HepG2 (cell line): Measurements from ENCODE around the gene LTC4S. TPM values are rescaled to one million over a fixed set of nuclear protein-coding genes. Genes with fewer than 3 reads are reported as not detected.
A peak's percentile ranks its signal among the peaks of the same experiment; 100 is the strongest.

ENCODE experiments used
- CHD2 ChIP-seq: IDR thresholded peaks from 2 replicates; pipeline ENCODE4 v1.6.1; 2011; ENCODE audit warnings: low read depth, low read length, improper control_type of control experiment
- GFI1 ChIP-seq: sonication (generic); formaldehyde crosslinking; IDR thresholded peaks from 2 replicates; pipeline ENCODE4 v1.5.0; 2020; ENCODE audit warnings: missing genetic modification reagents, mild to moderate bottlenecking, borderline replicate concordance
- HDAC1 ChIP-seq: sonication (generic); formaldehyde crosslinking; IDR thresholded peaks from 2 replicates; pipeline ENCODE4 v1.5.1; 2020; ENCODE audit warnings: mild to moderate bottlenecking, missing genetic modification reagents
- HDAC6 ChIP-seq: fragments of 200-600 bp; sonication (generic); IDR thresholded peaks from 2 replicates; pipeline ENCODE4 v1.7.0; 2017; ENCODE audit warnings: mild to moderate bottlenecking, antibody characterized with exemption, low read length, low read depth
- MAZ ChIP-seq, 2 experiments: sonication (generic) in 1 of 2; formaldehyde crosslinking in 1 of 2; IDR thresholded peaks; 2 replicates each; pipeline versions ENCODE4 v1.5.0 to v1.6.1; 2012 to 2020; ENCODE audit warnings: low read depth in 2 of 2, mild to moderate bottlenecking in 2 of 2, borderline replicate concordance in 1 of 2, improper control_type of control experiment in 1 of 2, low read length in 1 of 2, missing genetic modification reagents in 1 of 2, moderate library complexity in 1 of 2
- PHF21A ChIP-seq: sonication (generic); formaldehyde crosslinking; IDR thresholded peaks from 2 replicates; pipeline ENCODE4 v1.5.0; 2020; ENCODE audit warnings: mild to moderate bottlenecking, missing genetic modification reagents
- PRMT3 ChIP-seq: sonication (generic); formaldehyde crosslinking; IDR thresholded peaks from 2 replicates; pipeline ENCODE4 v1.8.1; 2022; ENCODE audit warnings: low read depth, mild to moderate bottlenecking, moderate library complexity, missing genetic modification reagents, borderline replicate concordance
- SCMH1 ChIP-seq: sonication (generic); formaldehyde crosslinking; IDR thresholded peaks from 2 replicates; pipeline ENCODE4 v1.9.0; 2021; ENCODE audit warnings: missing genetic modification reagents, mild to moderate bottlenecking, borderline replicate concordance
- SRY ChIP-seq: sonication (generic); formaldehyde crosslinking; IDR thresholded peaks from 2 replicates; pipeline ENCODE4 v1.8.0; 2022; ENCODE audit warnings: mild to moderate bottlenecking, missing genetic modification reagents
- SUZ12 ChIP-seq: fragments of 150-350 bp; IDR thresholded peaks from 2 replicates; pipeline ENCODE4 v1.6.1; 2014; ENCODE audit warnings: low read depth, low read length
- ZBTB1 ChIP-seq: sonication (generic); formaldehyde crosslinking; IDR thresholded peaks from 2 replicates; pipeline ENCODE4 v1.4.0; 2020; ENCODE audit warnings: missing genetic modification reagents, borderline replicate concordance
- ZNF432 ChIP-seq: sonication (generic); formaldehyde crosslinking; IDR thresholded peaks from 2 replicates; pipeline ENCODE4 v1.5.0; 2020; ENCODE audit warnings: missing genetic modification reagents, mild to moderate bottlenecking, borderline replicate concordance
- ZNF546 ChIP-seq: sonication (generic); formaldehyde crosslinking; conservative IDR thresholded peaks from 2 replicates; pipeline ENCODE4 v1.8.1; 2023; ENCODE audit warnings: mild to moderate bottlenecking, missing genetic modification reagents
- ZNF557 ChIP-seq: sonication (generic); formaldehyde crosslinking; IDR thresholded peaks from 2 replicates; pipeline ENCODE4 v1.4.0; 2020; ENCODE audit warnings: missing genetic modification reagents
- ZNF616 ChIP-seq: sonication (generic); formaldehyde crosslinking; IDR thresholded peaks from 2 replicates; pipeline ENCODE4 v1.5.0; 2020; ENCODE audit warnings: low read depth, mild to moderate bottlenecking, missing genetic modification reagents
- ZNF646 ChIP-seq: sonication (generic); formaldehyde crosslinking; IDR thresholded peaks from 2 replicates; pipeline ENCODE4 v1.9.0; 2021; ENCODE audit warnings: mild to moderate bottlenecking, missing genetic modification reagents
- polyA plus RNA-seq, 8 experiments: library from polyadenylated mRNA; depleted of rRNA in 3 of 8; stranded (reverse) in 7 of 8; unstranded in 1 of 8; fragments of >200 nt; fragmentation: Illumina TruSeq in 4 of 8; extraction: Trizol in 4 of 8; gene quantifications; 2 replicates each; pipeline versions ENCODE4 v1.2.1 to v1.2.3, GENCODE V29; 2011 to 2016; ENCODE audit warnings: low read depth in 4 of 8, missing spikeins in 1 of 8, mixed read lengths in 1 of 8; ENCODE audit not compliant: insufficient read depth in 1 of 8
- total RNA-seq, 5 experiments: library from RNA; depleted of rRNA; stranded (reverse); fragments of >200 nt; fragmentation: Illumina TruSeq; extraction: Trizol; gene quantifications; 2 replicates each; pipeline ENCODE4 v1.2.3, GENCODE V29; 2016; ENCODE audit warnings: low read depth in 1 of 5
- TF ChIP-seq, protein P1 (sequence below): sonication (generic); formaldehyde crosslinking; IDR thresholded peaks from 2 replicates; pipeline ENCODE4 v1.5.0; 2020; ENCODE audit warnings: missing genetic modification reagents
- TF ChIP-seq, protein P2 (sequence below): fragments of 450-650 bp; IDR thresholded peaks from 2 replicates; pipeline ENCODE4 v1.6.1; 2016
- TF ChIP-seq, protein P3 (sequence below): sonication (generic); formaldehyde crosslinking; conservative IDR thresholded peaks from 2 replicates; pipeline ENCODE4 v1.8.0; 2022; ENCODE audit warnings: low read depth, missing genetic modification reagents

The LTC4S gene
- total and polyA plus RNA-seq, 2 of the 13 experiments (the other 11 are each of a cell fraction or from before 2014, with no cell fraction given) = 0.35 TPM; not detected in 1

- TF ChIP-seq ZNF432 (CRISPR knock-in tag) = no peak
- TF ChIP-seq PRMT3 (CRISPR knock-in tag) = no peak
- TF ChIP-seq, protein P1, sequence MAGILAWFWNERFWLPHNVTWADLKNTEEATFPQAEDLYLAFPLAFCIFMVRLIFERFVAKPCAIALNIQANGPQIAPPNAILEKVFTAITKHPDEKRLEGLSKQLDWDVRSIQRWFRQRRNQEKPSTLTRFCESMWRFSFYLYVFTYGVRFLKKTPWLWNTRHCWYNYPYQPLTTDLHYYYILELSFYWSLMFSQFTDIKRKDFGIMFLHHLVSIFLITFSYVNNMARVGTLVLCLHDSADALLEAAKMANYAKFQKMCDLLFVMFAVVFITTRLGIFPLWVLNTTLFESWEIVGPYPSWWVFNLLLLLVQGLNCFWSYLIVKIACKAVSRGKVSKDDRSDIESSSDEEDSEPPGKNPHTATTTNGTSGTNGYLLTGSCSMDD (CRISPR knock-in tag) = no peak
- no peak for TF ChIP-seq SRY (CRISPR knock-in tag)
- TF ChIP-seq ZNF646 = no peak
- peak; percentile 82 for TF ChIP-seq MAZ (IDR thresholded peaks at IDR 0.05; ENCODE audit: borderline replicate concordance, low read depth, low read length)
- peak; percentile 75 for TF ChIP-seq MAZ (CRISPR knock-in tag; IDR thresholded peaks at IDR 0.05; ENCODE audit: low read depth)
- no peak for TF ChIP-seq SUZ12
- TF ChIP-seq CHD2 = peak; percentile 80
- TF ChIP-seq, protein P2, sequence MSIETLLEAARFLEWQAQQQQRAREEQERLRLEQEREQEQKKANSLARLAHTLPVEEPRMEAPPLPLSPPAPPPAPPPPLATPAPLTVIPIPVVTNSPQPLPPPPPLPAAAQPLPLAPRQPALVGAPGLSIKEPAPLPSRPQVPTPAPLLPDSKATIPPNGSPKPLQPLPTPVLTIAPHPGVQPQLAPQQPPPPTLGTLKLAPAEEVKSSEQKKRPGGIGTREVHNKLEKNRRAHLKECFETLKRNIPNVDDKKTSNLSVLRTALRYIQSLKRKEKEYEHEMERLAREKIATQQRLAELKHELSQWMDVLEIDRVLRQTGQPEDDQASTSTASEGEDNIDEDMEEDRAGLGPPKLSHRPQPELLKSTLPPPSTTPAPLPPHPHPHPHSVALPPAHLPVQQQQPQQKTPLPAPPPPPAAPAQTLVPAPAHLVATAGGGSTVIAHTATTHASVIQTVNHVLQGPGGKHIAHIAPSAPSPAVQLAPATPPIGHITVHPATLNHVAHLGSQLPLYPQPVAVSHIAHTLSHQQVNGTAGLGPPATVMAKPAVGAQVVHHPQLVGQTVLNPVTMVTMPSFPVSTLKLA = no peak; the same call in 1 of the 2 replicates
- no peak for TF ChIP-seq ZBTB1 (CRISPR knock-in tag)
- no peak for TF ChIP-seq SCMH1 (CRISPR knock-in tag)
- no peak for TF ChIP-seq HDAC6
- TF ChIP-seq PHF21A (CRISPR knock-in tag) = peak; percentile 80; the same call in 1 of the 2 replicates
- TF ChIP-seq, protein P3, sequence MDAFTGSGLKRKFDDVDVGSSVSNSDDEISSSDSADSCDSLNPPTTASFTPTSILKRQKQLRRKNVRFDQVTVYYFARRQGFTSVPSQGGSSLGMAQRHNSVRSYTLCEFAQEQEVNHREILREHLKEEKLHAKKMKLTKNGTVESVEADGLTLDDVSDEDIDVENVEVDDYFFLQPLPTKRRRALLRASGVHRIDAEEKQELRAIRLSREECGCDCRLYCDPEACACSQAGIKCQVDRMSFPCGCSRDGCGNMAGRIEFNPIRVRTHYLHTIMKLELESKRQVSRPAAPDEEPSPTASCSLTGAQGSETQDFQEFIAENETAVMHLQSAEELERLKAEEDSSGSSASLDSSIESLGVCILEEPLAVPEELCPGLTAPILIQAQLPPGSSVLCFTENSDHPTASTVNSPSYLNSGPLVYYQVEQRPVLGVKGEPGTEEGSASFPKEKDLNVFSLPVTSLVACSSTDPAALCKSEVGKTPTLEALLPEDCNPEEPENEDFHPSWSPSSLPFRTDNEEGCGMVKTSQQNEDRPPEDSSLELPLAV = no peak
- TF ChIP-seq ZNF616 = peak; percentile 50; the same call in 1 of the 2 replicates
- peak; percentile 96 for TF ChIP-seq HDAC1
- no peak for TF ChIP-seq ZNF557 (CRISPR knock-in tag)
- TF ChIP-seq GFI1 (CRISPR knock-in tag) = no peak
- no peak for TF ChIP-seq ZNF546 (CRISPR knock-in tag)
Measured at GRCh38 chr5:179818746-179819295, 25.0 kb downstream of the LTC4S start (continued).
